ENCODE results near the gene ASCC1. TPM values are rescaled to one million over a fixed set of nuclear protein-coding genes. Genes with fewer than 3 reads are reported as not detected.

ASCC1 gene
- total RNA-seq, 1 donor from 2014 or later = 38.6 TPM

GRCh38 chr10:72067463-72068125 is 148.5 kb downstream of the ASCC1 start:
- Histone ChIP-seq H3K36me3 (ENCODE audit: control insufficient read depth, insufficient read depth, low read length) (no peaks in the 10 kb centered on the region), H3K27me3 (ENCODE audit: control insufficient read depth, insufficient read depth, low read length) (no peaks in the 10 kb centered on the region), H3K4me3 (ENCODE audit: low read depth, low read length) (no peak overlapping the region)
- TF ChIP-seq, protein P1, sequence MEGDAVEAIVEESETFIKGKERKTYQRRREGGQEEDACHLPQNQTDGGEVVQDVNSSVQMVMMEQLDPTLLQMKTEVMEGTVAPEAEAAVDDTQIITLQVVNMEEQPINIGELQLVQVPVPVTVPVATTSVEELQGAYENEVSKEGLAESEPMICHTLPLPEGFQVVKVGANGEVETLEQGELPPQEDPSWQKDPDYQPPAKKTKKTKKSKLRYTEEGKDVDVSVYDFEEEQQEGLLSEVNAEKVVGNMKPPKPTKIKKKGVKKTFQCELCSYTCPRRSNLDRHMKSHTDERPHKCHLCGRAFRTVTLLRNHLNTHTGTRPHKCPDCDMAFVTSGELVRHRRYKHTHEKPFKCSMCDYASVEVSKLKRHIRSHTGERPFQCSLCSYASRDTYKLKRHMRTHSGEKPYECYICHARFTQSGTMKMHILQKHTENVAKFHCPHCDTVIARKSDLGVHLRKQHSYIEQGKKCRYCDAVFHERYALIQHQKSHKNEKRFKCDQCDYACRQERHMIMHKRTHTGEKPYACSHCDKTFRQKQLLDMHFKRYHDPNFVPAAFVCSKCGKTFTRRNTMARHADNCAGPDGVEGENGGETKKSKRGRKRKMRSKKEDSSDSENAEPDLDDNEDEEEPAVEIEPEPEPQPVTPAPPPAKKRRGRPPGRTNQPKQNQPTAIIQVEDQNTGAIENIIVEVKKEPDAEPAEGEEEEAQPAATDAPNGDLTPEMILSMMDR (IDR thresholded peaks at IDR 0.05; ENCODE audit: insufficient read depth, low read length, poor library complexity, severe bottlenecking) = no peak
- DNase-seq (ENCODE audit: low read depth) = no peak

- DNase-seq (ENCODE audit: low read depth) = no peak
- no peaks in the 10 kb centered on the region for H3K36me3 ChIP-seq (ENCODE audit: control insufficient read depth, insufficient read depth, low read length)
- no peak overlapping the region for H3K4me3 ChIP-seq (ENCODE audit: low read depth, low read length)
- TF ChIP-seq, protein P1 (IDR thresholded peaks at IDR 0.05; ENCODE audit: insufficient read depth, low read length, poor library complexity, severe bottlenecking) = no peak
- H3K27me3 ChIP-seq (ENCODE audit: control insufficient read depth, insufficient read depth, low read length) = no peaks in the 10 kb centered on the region
Measured at GRCh38 chr10:72066318-72067284, 149.5 kb downstream of the ASCC1 start.

DNA sequence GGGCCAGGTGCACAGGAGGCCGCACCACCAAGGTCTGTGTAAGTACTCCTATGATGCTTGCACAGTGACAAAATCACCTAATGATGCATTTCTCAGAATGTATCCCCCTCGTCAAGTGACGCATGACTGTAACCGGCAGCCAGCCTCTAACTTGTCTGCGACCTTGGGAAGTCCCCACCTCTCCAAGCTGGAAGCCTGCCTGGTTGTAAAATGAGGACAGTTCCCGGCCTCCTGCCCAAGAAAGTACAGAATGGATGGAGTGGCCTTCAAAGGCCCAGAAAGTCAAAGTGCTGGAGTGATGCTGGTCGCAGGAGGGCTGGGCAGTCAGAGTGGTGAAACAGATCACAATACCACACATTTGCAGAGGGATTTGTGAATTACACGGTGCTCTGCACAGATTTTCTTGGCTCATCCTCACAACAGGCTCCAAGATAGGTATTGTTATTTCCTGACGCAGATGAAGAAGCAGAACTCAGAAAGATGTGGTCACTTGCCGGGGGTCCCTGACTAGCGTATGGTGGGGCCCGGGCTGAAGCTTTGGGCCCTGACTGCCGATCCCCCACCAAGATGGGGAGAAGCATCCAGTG is 150.5 kb downstream of the ASCC1 start:
- Histone ChIP-seq H3K36me3 (ENCODE audit: control insufficient read depth, insufficient read depth, low read length) (no peaks in the 10 kb centered on the region), H3K27me3 (ENCODE audit: control insufficient read depth, insufficient read depth, low read length) (no peaks in the 10 kb centered on the region), H3K4me3 (ENCODE audit: low read depth, low read length) (no peak overlapping the region)
- no peak for DNase-seq (ENCODE audit: low read depth)
- TF ChIP-seq, protein P1 (IDR thresholded peaks at IDR 0.05; ENCODE audit: insufficient read depth, low read length, poor library complexity, severe bottlenecking) = no peak

DNA sequence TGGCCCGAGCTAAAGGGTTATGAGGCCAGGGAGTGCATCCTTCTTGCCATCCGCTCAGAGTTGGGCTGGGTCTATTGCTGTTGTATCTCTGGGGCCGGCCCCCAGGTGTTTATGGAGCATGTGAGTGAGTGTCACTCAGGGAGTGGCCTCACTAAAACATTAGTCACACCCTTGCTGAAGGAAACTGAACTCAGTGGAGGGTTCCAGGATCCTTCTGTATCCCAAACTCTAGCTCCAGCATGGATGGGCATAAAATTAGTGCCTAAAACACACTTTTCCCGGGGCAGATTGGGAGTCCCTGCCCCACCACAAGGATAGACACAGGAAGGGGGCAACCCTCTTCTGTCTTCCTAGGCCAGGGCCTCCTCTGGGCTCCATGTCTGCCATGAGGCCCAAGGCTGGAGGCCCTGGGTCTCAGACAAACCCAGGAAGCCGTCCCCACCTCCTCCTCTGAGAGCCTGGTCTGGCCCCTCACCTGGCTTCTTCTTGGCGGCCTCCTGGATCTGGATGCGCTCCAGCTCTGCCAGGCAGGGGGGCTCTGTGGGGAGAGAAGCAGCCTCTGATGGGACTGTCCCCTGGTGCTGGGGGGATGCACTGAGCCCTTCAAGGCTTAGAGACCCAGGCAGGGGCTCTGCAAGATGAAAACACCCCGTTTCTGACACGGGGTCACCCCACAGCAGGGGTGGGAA is 152.2 kb downstream of the ASCC1 start:
- Histone ChIP-seq H3K4me3 (ENCODE audit: low read depth, low read length) (no peak overlapping the region), H3K27me3 (ENCODE audit: control insufficient read depth, insufficient read depth, low read length) (no peaks in the 10 kb centered on the region), H3K36me3 (ENCODE audit: control insufficient read depth, insufficient read depth, low read length) (no peaks in the 10 kb centered on the region)
- TF ChIP-seq, protein P1 (IDR thresholded peaks at IDR 0.05; ENCODE audit: insufficient read depth, low read length, poor library complexity, severe bottlenecking) = no peak
- no peak for DNase-seq (ENCODE audit: low read depth)

DNA sequence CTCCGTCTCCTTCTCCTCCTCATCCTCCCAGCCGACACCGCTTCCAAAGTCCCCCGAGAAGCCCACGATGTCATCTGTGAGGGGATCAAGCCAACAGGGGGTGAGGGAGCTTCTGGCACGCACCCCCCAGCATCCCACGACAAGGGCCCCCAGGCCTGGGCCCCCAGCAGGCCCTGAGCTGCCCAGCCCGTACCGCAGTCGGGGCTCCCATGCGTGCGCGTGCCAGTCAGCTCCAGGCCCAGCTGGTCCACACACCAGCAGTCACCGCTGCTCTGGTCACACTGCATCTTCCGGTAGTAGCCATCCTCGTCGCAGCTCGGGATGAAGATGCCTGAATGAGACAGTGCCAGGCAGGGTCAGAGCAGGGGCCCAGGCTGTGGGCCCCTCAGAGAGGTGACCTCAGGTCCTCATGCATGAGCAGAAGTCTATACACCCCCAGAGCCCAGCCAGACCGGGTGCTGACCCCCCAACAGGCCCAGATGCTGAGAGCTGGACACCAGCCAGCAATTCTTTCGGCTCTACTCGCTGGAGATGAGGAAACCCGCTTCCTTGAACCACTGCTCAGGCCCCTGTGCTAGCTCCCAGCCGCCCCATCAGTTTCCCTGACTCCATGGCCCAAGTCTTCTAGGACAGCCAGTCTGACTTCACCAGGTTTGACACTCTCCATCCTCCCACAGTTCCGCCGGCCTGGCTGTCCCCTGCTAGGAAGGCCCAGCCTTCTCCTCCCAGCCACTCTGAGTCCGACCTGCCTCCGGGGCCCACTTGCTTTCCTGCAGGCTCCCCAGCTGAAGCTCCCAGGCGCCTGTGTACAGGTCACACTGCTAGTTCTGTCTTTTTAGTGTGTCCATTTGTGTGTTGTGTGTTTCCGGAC is 153.0 kb downstream of the ASCC1 start:
- Histone ChIP-seq H3K36me3 (ENCODE audit: control insufficient read depth, insufficient read depth, low read length) (no peaks in the 10 kb centered on the region), H3K27me3 (ENCODE audit: control insufficient read depth, insufficient read depth, low read length) (no peaks in the 10 kb centered on the region), H3K4me3 (ENCODE audit: low read depth, low read length) (no peak overlapping the region)
- no peak for DNase-seq (ENCODE audit: low read depth)
- TF ChIP-seq, protein P1 (IDR thresholded peaks at IDR 0.05; ENCODE audit: insufficient read depth, low read length, poor library complexity, severe bottlenecking) = no peak
